ENCODE measurements around the gene RAB40AL.
"Not testable (repeated sequence)": the region's sequence is repeated elsewhere in the genome, so short reads cannot be mapped to it uniquely, and the experiment has no call there.

DNA sequence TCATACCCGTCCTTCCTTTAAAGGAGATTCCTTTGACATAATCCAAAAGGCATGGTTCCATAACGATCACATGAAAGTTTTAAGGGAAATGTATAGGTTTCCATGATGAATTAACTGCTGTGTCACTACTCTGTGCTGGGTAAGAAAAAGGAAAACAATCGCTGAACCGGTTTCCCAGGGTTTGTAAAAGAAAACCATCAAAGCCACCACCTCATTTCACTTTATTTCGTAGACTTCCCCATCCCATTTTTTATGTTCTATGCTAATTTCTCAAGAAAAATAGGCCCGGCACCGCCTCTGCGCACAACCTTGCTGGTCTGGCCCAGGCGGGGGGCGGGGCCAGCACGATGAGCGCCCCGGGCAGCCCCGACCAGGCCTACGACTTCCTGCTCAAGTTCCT is at the start of gene RAB40AL:
- not testable (repeated sequence) for TF ChIP-seq YY1 (IDR thresholded peaks at IDR 0.05; ENCODE audit: insufficient read depth, insufficient read length); SUZ12 (IDR thresholded peaks at IDR 0.05; ENCODE audit: extremely low read depth, insufficient read depth, insufficient read length); ZNF274 (IDR thresholded peaks at IDR 0.05; ENCODE audit: low read depth, low read length)
